ENCODE measurements around the gene GIMAP5.

Gene GIMAP5

DNA sequence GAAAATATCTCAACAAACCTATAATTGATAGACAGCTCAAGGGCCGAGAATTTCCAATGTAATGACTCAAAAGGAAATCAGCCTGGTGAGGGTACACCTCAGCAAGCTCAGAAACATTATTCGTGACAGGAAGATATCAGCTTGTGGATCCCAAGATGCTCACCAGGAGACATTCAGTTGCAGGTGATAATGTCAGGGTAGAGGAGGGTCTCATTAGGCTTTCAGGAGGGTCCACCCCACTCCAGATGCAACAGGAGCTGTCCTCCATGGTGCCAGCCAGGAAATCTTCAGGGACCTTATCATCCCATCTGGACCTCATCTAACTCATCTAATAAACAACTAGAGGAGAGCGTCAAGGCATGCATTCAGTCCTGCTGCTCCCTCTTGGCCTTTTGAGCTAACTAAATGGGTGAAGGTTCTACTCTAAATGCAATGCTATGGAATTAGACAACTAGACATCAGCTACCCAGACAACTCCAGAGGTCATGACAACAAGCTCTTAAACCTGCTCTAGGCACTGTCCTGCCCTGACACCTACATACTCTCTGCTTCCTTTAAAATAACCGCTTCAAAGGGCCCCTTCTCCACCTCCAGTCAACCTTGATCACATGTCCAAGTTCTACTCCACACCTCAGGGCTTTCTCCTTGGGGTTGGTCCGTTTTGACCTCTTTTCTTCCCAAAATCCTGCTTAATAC, 4.3 kb upstream of the GIMAP5 start:
- DNase-seq (ENCODE audit: extremely low read depth, low read depth) = no peak
- TF ChIP-seq, protein P1, sequence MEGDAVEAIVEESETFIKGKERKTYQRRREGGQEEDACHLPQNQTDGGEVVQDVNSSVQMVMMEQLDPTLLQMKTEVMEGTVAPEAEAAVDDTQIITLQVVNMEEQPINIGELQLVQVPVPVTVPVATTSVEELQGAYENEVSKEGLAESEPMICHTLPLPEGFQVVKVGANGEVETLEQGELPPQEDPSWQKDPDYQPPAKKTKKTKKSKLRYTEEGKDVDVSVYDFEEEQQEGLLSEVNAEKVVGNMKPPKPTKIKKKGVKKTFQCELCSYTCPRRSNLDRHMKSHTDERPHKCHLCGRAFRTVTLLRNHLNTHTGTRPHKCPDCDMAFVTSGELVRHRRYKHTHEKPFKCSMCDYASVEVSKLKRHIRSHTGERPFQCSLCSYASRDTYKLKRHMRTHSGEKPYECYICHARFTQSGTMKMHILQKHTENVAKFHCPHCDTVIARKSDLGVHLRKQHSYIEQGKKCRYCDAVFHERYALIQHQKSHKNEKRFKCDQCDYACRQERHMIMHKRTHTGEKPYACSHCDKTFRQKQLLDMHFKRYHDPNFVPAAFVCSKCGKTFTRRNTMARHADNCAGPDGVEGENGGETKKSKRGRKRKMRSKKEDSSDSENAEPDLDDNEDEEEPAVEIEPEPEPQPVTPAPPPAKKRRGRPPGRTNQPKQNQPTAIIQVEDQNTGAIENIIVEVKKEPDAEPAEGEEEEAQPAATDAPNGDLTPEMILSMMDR (IDR thresholded peaks at IDR 0.05; ENCODE audit: low read depth, low read length, missing control alignments) = no peak
- no peak overlapping the region for H3K4me3 ChIP-seq (replicated peaks; ENCODE audit: low read depth, low read length)

DNA sequence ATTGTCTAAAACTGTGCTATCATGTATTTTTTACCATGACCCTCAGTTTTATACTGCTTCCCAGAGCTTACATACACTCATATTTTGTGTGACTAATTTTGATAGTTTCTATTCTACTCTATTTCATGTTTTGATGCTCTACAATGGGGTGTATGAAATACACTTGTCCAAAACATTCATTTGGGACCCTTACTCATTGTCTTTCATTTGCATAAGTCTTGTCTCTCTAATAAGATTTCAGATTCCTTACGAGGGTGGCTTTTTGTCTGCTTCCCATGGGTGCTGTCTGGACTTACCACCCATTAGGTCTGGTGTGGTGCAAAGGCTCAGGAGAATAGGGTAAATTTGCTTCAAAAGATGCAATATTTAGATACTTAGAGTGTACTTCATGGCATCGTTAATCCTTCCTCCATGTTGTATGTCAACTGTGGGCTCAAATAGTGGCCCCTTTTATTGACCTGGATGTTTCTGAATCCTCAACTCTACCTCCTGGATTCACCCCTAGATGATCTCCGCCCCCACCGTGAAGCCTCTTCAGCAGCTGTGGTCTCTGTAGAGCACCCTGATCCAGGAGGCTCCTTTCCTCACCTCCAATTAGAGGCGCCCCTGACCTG, 3.6 kb upstream of the GIMAP5 start:
- TF ChIP-seq, protein P1 (IDR thresholded peaks at IDR 0.05; ENCODE audit: low read depth, low read length, missing control alignments) = no peak
- no peak overlapping the region for H3K4me3 ChIP-seq (replicated peaks; ENCODE audit: low read depth, low read length)
- no peak for DNase-seq (ENCODE audit: extremely low read depth, low read depth)

DNA sequence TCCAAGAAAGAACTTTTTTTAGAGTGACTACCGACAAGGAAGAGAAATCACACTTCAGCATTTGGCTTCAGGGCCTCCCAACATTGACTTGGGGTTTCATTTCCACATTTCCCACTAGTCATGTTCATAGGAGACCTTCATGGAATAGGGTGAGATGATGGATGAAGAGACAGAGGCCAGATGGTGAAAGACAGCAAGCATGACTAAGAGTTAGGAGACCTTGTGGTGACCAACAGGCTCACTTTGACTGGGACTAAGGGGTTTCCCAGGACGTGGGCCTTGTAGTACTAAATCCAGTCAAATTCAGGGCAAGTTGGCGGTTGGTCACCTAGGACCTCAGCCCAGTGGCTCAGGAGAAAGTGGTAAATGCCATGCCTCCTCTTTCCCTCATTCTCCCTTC, 3.0 kb upstream of the GIMAP5 start:
- H3K4me3 ChIP-seq (replicated peaks; ENCODE audit: low read depth, low read length) = no peak overlapping the region
- DNase-seq (ENCODE audit: extremely low read depth, low read depth) = no peak
- TF ChIP-seq, protein P1 (IDR thresholded peaks at IDR 0.05; ENCODE audit: low read depth, low read length, missing control alignments) = no peak

DNA sequence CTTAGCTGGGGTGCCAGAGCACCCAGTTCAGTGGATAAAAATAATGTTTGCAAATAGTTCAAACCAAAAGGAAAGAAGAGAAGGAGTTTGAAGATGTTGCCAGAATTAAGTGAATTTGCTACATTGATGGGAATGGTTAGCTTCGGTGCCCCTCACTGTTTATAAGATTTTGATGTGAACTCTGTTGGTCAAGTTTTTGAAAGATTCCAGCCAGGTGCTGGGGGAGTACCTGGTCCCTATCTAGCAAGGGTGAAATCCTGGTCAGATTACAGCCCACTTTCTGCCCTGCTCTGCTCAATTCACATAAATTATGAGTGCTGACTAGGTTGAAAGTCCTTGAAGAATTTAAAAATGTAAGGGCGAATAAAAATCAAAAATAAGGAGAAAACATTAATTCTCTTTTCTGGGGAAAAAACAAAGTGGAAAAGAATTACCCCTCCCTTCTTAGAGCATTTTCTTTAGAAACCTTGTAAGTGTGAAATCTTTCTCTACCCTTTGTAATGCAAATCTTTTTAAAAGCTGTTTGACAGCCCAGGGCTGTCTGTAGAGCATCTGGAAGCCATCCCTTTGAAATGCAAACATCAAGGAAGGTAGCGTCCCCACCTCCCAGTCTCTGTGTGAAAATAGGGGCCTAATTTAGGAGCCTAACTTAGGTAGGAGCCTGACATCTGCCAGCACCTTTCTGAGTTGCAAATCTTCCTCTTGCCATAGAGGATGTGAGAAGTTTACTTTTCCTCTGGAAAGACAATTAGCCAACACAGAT, 1.4 kb upstream of the GIMAP5 start:
- TF ChIP-seq, protein P1 (IDR thresholded peaks at IDR 0.05; ENCODE audit: low read depth, low read length, missing control alignments) = no peak
- H3K4me3 ChIP-seq (replicated peaks; ENCODE audit: low read depth, low read length) = no peak overlapping the region
- DNase-seq (ENCODE audit: extremely low read depth, low read depth) = no peak

DNA sequence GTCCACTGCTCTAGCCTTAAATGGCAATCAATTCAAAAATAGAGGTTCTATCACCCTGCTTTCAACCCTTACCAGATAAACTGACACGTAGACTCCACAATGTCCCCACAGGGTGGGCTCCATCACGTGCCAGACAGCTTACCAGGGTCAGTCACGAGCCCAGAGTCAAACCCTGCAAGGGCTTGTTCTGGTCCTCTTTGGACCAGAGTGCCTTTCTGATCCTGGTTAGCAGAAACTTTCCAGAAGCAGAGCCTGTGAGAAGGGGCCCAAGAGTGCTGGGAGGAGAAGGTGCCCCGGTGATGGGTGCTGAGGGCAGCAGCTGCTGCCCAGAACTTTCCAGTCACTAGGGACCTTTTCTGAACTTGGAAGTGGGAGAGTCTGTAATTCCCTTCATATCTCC, 354 bp upstream of the GIMAP5 start:
- DNase-seq (ENCODE audit: extremely low read depth, low read depth) = no peak
- TF ChIP-seq, protein P1 (IDR thresholded peaks at IDR 0.05; ENCODE audit: low read depth, low read length, missing control alignments) = no peak
- no peak overlapping the region for H3K4me3 ChIP-seq (replicated peaks; ENCODE audit: low read depth, low read length)

DNA sequence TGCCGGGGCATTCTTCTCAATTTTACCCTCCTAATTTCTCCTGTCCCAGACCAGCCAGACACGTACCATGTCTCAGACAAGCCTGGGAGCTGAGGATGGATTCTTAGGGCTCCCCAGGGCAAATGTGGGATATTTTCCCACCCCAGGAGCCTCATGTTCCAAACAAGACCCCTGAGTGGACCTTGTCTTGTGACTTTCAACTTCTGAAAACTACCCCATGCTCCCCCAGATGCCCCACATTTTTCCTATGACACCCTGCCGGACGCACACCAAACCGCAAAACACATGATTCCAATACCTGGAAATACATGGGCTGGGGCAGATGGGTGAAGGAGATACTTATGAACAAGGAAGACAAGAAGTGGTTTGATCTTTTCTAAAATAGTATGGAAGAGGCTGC, 874 bp downstream of the GIMAP5 start:
- TF ChIP-seq, protein P1 (IDR thresholded peaks at IDR 0.05; ENCODE audit: low read depth, low read length, missing control alignments) = no peak
- no peak for DNase-seq (ENCODE audit: extremely low read depth, low read depth)
- H3K4me3 ChIP-seq (replicated peaks; ENCODE audit: low read depth, low read length) = no peak overlapping the region
